Measurements from ENCODE around the gene MYPOP.
"Not testable (repeated sequence)": the region's sequence is repeated elsewhere in the genome, so short reads cannot be mapped to it uniquely, and the experiment has no call there.

The MYPOP gene

GRCh38 chr19:45900738-45901431 is 1.5 kb downstream of the MYPOP start:
- Histone ChIP-seq H3K4me3 (ENCODE audit: low read length) (no peak overlapping the region), H3K9ac (ENCODE audit: low read length) (no peak overlapping the region), H2AFZ (ENCODE audit: low read depth, low read length) (no peak overlapping the region), H3K79me2 (ENCODE audit: low read length) (peaks cover 14% of the 10 kb centered on the region), H3K4me1 (ENCODE audit: low read length) (peaks cover 13% of the 10 kb centered on the region), H3K4me2 (ENCODE audit: low read length) (no peak overlapping the region), H3K36me3 (replicated peaks; ENCODE audit: low read depth, low read length) (peaks cover 30% of the 10 kb centered on the region), H3K27ac (ENCODE audit: low read length) (no peak overlapping the region), H3K9me3 (ENCODE audit: insufficient read depth, low read length) (no peaks in the 10 kb centered on the region), H4K20me1 (ENCODE audit: insufficient read depth, low read length) (no peaks in the 10 kb centered on the region), H3K27me3 (ENCODE audit: low read depth, low read length) (no peaks in the 10 kb centered on the region)
- no peak for TF ChIP-seq CTCF (IDR thresholded peaks at IDR 0.05; ENCODE audit: low read depth, low read length)
- TF ChIP-seq EZH2phosphoT487 (IDR thresholded peaks at IDR 0.05; ENCODE audit: low read depth): no peak

- no peaks in the 10 kb centered on the region for H3K9me3 ChIP-seq (ENCODE audit: insufficient read depth, low read length)
- H3K4me1 ChIP-seq (ENCODE audit: low read length): peaks cover 13% of the 10 kb centered on the region
- no peak overlapping the region for H3K4me3 ChIP-seq (ENCODE audit: low read length)
- H3K79me2 ChIP-seq (ENCODE audit: low read length): peaks cover 14% of the 10 kb centered on the region
- peaks cover 30% of the 10 kb centered on the region for H3K36me3 ChIP-seq (replicated peaks; ENCODE audit: low read depth, low read length)
- TF ChIP-seq CTCF (IDR thresholded peaks at IDR 0.05; ENCODE audit: low read depth, low read length) (no peak), EZH2phosphoT487 (IDR thresholded peaks at IDR 0.05; ENCODE audit: low read depth) (no peak)
- no peak overlapping the region for H3K9ac ChIP-seq (ENCODE audit: low read length)
- no peak overlapping the region for H2AFZ ChIP-seq (ENCODE audit: low read depth, low read length)
- H4K20me1 ChIP-seq (ENCODE audit: insufficient read depth, low read length): no peaks in the 10 kb centered on the region
- H3K4me2 ChIP-seq (ENCODE audit: low read length): no peak overlapping the region
- H3K27me3 ChIP-seq (ENCODE audit: low read depth, low read length): no peaks in the 10 kb centered on the region
- H3K27ac ChIP-seq (ENCODE audit: low read length): no peak overlapping the region
These were observed 2.4 kb downstream of the MYPOP start for GRCh38 chr19:45899919-45900589.

GRCh38 chr19:45899253-45899652 is 3.2 kb downstream of the MYPOP start:
- H2AFZ ChIP-seq (ENCODE audit: low read depth, low read length): no peak overlapping the region
- no peak overlapping the region for H3K9ac ChIP-seq (ENCODE audit: low read length)
- H3K79me2 ChIP-seq (ENCODE audit: low read length): peaks cover 14% of the 10 kb centered on the region
- H3K36me3 ChIP-seq (replicated peaks; ENCODE audit: low read depth, low read length): peaks cover 32% of the 10 kb centered on the region
- TF ChIP-seq CTCF (IDR thresholded peaks at IDR 0.05; ENCODE audit: low read depth, low read length) (no peak), EZH2phosphoT487 (IDR thresholded peaks at IDR 0.05; ENCODE audit: low read depth) (no peak)
- no peak overlapping the region for H3K4me2 ChIP-seq (ENCODE audit: low read length)
- H4K20me1 ChIP-seq (ENCODE audit: insufficient read depth, low read length): no peaks in the 10 kb centered on the region
- H3K4me1 ChIP-seq (ENCODE audit: low read length): peaks cover 13% of the 10 kb centered on the region
- no peaks in the 10 kb centered on the region for H3K9me3 ChIP-seq (ENCODE audit: insufficient read depth, low read length)
- H3K27me3 ChIP-seq (ENCODE audit: low read depth, low read length): no peaks in the 10 kb centered on the region
- no peak overlapping the region for H3K4me3 ChIP-seq (ENCODE audit: low read length)
- H3K27ac ChIP-seq (ENCODE audit: low read length): no peak overlapping the region

- H4K20me1 ChIP-seq (ENCODE audit: insufficient read depth, low read length): no peaks in the 10 kb centered on the region
- peaks cover 14% of the 10 kb centered on the region for H3K79me2 ChIP-seq (ENCODE audit: low read length)
- H3K27ac ChIP-seq (ENCODE audit: low read length): no peak overlapping the region
- no peak overlapping the region for H3K9ac ChIP-seq (ENCODE audit: low read length)
- no peaks in the 10 kb centered on the region for H3K9me3 ChIP-seq (ENCODE audit: insufficient read depth, low read length)
- no peak overlapping the region for H2AFZ ChIP-seq (ENCODE audit: low read depth, low read length)
- TF ChIP-seq EZH2phosphoT487 (IDR thresholded peaks at IDR 0.05; ENCODE audit: low read depth) (no peak), CTCF (IDR thresholded peaks at IDR 0.05; ENCODE audit: low read depth, low read length) (no peak)
- H3K27me3 ChIP-seq (ENCODE audit: low read depth, low read length): no peaks in the 10 kb centered on the region
- H3K4me2 ChIP-seq (ENCODE audit: low read length): peak overlapping the region; percentile 41; the same call in 1 of the 2 replicates
- peaks cover 19% of the 10 kb centered on the region for H3K4me1 ChIP-seq (ENCODE audit: low read length)
- peaks cover 33% of the 10 kb centered on the region for H3K36me3 ChIP-seq (replicated peaks; ENCODE audit: low read depth, low read length)
- H3K4me3 ChIP-seq (ENCODE audit: low read length): no peak overlapping the region
These were observed 5.1 kb downstream of the MYPOP start for GRCh38 chr19:45897261-45897812.

- H3K36me3 ChIP-seq (replicated peaks; ENCODE audit: low read depth, low read length): peaks cover 35% of the 10 kb centered on the region
- H2AFZ ChIP-seq (ENCODE audit: low read depth, low read length); H3K9ac ChIP-seq (ENCODE audit: low read length); H3K27me3 ChIP-seq (ENCODE audit: low read depth, low read length); H3K27ac ChIP-seq (ENCODE audit: low read length); H3K4me2 ChIP-seq (ENCODE audit: low read length); H3K79me2 ChIP-seq (ENCODE audit: low read length); H3K4me3 ChIP-seq (ENCODE audit: low read length); H3K9me3 ChIP-seq (ENCODE audit: insufficient read depth, low read length); H4K20me1 ChIP-seq (ENCODE audit: insufficient read depth, low read length): not testable (repeated sequence)
- peaks cover 19% of the 10 kb centered on the region for H3K4me1 ChIP-seq (ENCODE audit: low read length)
These were observed 6.3 kb downstream of the MYPOP start for GRCh38 chr19:45895983-45896599.

Data from OCI-LY3 (cell line).